ENCODE data around the gene BAHCC1. TPM values are rescaled to one million over a fixed set of nuclear protein-coding genes. Genes with fewer than 3 reads are reported as not detected.

The BAHCC1 gene
- total RNA-seq, 2 donors from 2014 or later, result 11.4 to 28.9 TPM

GRCh38 chr17:81387100-81388090 lies 7.9 kb upstream of the BAHCC1 start:
- WGBS, result 6% methylated on average over 80 of the region's 96 CpGs
- peak; percentile 51 for DNase-seq (ENCODE audit: low spot score)
- intact Hi-C loops (cut with DNase I), result loop anchor here (5.0 kb wide), 1 partner anchor 95 kb away; no protein-coding TSS in a partner anchor
- peaks cover 18% of the 10 kb centered on the region for H3K4me1 ChIP-seq (replicated peaks)
- no peaks in the 10 kb centered on the region for H3K27me3 ChIP-seq (replicated peaks; ENCODE audit: insufficient read depth)
- H3K27ac ChIP-seq, result peak overlapping the region; percentile 98 to 99
- TF ChIP-seq POLR2AphosphoS5 (IDR thresholded peaks at IDR 0.05) (peak; percentile 49), POLR2A (IDR thresholded peaks at IDR 0.05) (peak; percentile 43), CTCF (IDR thresholded peaks at IDR 0.05) (no peak)
- H3K4me3 ChIP-seq, result peak overlapping the region; percentile 62 to 86
- no peaks in the 10 kb centered on the region for H3K9me3 ChIP-seq
- no peaks in the 10 kb centered on the region for H3K36me3 ChIP-seq

GRCh38 chr17:81388091-81388611 lies 7.1 kb upstream of the BAHCC1 start:
- intact Hi-C loops (cut with DNase I), result loop anchor here (5.0 kb wide), 1 partner anchor 94 kb away; no protein-coding TSS in a partner anchor
- H3K27me3 ChIP-seq (replicated peaks; ENCODE audit: insufficient read depth), result no peaks in the 10 kb centered on the region
- no peaks in the 10 kb centered on the region for H3K9me3 ChIP-seq
- H3K27ac ChIP-seq, result peak overlapping the region; percentile 98 to 99
- peak; percentile 1 for TF ChIP-seq POLR2AphosphoS5 (IDR thresholded peaks at IDR 0.05)
- TF ChIP-seq CTCF (IDR thresholded peaks at IDR 0.05), result no peak
- no peaks in the 10 kb centered on the region for H3K36me3 ChIP-seq
- no peak for DNase-seq (ENCODE audit: low spot score)
- H3K4me3 ChIP-seq, result peak overlapping the region in 1 of 2 donors; percentile 62
- peaks cover 18% of the 10 kb centered on the region for H3K4me1 ChIP-seq (replicated peaks)
- WGBS, result 68% methylated on average over 14 of the region's 14 CpGs

GRCh38 chr17:81388612-81389367 lies 6.5 kb upstream of the BAHCC1 start:
- Histone ChIP-seq H3K36me3 (no peaks in the 10 kb centered on the region), H3K4me1 (replicated peaks) (peaks cover 18% of the 10 kb centered on the region), H3K4me3 (peak overlapping the region in 1 of 2 donors; percentile 7), H3K27ac (peak overlapping the region; percentile 98 to 99), H3K9me3 (no peaks in the 10 kb centered on the region), H3K27me3 (replicated peaks; ENCODE audit: insufficient read depth) (no peaks in the 10 kb centered on the region)
- intact Hi-C loops (cut with DNase I), result loop anchor here (5.0 kb wide), 1 partner anchor 94 kb away; no protein-coding TSS in a partner anchor
- WGBS, result 49% methylated on average over 18 of the region's 19 CpGs
- DNase-seq (ENCODE audit: low spot score), result no peak
- TF ChIP-seq POLR2AphosphoS5 (IDR thresholded peaks at IDR 0.05) (peak; percentile 9), CTCF (IDR thresholded peaks at IDR 0.05) (no peak)

- no peak for TF ChIP-seq POLR2A (IDR thresholded peaks at IDR 0.05)
- no peak for TF ChIP-seq POLR2AphosphoS5 (IDR thresholded peaks at IDR 0.05)
- TF ChIP-seq CTCF (IDR thresholded peaks at IDR 0.05), result no peak
- no peaks in the 10 kb centered on the region for H3K27me3 ChIP-seq (replicated peaks; ENCODE audit: insufficient read depth)
- H3K27ac ChIP-seq, result peak overlapping the region; percentile 98 to 99
- H3K36me3 ChIP-seq, result no peaks in the 10 kb centered on the region
- H3K4me1 ChIP-seq (replicated peaks), result peaks cover 21% of the 10 kb centered on the region
- intact Hi-C loops (cut with DNase I), result loop anchor here (5.0 kb wide), 1 partner anchor 93 kb away; no protein-coding TSS in a partner anchor
- H3K9me3 ChIP-seq, result no peaks in the 10 kb centered on the region
- no peak overlapping the region for H3K4me3 ChIP-seq
- 68% methylated on average over 10 of the region's 10 CpGs for WGBS
- DNase-seq (ENCODE audit: low spot score), result no peak
Measured at GRCh38 chr17:81389585-81389984, 5.7 kb upstream of the BAHCC1 start.

All from prostate gland (tissue), 2 donors.